ENCODE data around the gene SPEN.
"Not testable (repeated sequence)": the region's sequence is repeated elsewhere in the genome, so short reads cannot be mapped to it uniquely, and the experiment has no call there.

SPEN gene

GRCh38 chr1:15900662-15901279 lies 53.3 kb downstream of the SPEN start:
- H3K9me3 ChIP-seq (ENCODE audit: control insufficient read depth, insufficient read depth, low read length), result no peaks in the 10 kb centered on the region
- WGBS (ENCODE audit: insufficient coverage, insufficient read length), result no CpG with 5 or more reads among the region's 8 CpGs

GRCh38 chr1:15902882-15903281 lies 55.4 kb downstream of the SPEN start:
- Histone ChIP-seq H3K9me3 (ENCODE audit: control insufficient read depth, insufficient read depth, low read length) (no peaks in the 10 kb centered on the region), H3K36me3 (ENCODE audit: control insufficient read depth, insufficient read depth, low read length) (no peaks in the 10 kb centered on the region), H3K27me3 (ENCODE audit: control insufficient read depth, insufficient read depth, low read length) (no peaks in the 10 kb centered on the region), H3K4me3 (ENCODE audit: low read length) (no peak overlapping the region), H3K27ac (ENCODE audit: low read length) (no peak overlapping the region), H3K4me1 (ENCODE audit: control insufficient read depth, insufficient read depth, low read length) (no peaks in the 10 kb centered on the region; the same call in 1 of the 2 replicates)
- no CpG with 5 or more reads among the region's 3 CpGs for WGBS (ENCODE audit: insufficient coverage, insufficient read length)
- no peak for DNase-seq (ENCODE audit: low read depth, low spot score)

More at GRCh38 chr1:15900662-15901279, 53.3 kb downstream of the SPEN start:
- H3K27me3 ChIP-seq (ENCODE audit: control insufficient read depth, insufficient read depth, low read length), result no peaks in the 10 kb centered on the region
- H3K4me3 ChIP-seq (ENCODE audit: low read length), result no peak overlapping the region
- DNase-seq (ENCODE audit: low read depth, low spot score), result no peak
- no peaks in the 10 kb centered on the region; the same call in 1 of the 2 replicates for H3K4me1 ChIP-seq (ENCODE audit: control insufficient read depth, insufficient read depth, low read length)
- no peak overlapping the region for H3K27ac ChIP-seq (ENCODE audit: low read length)
- H3K36me3 ChIP-seq (ENCODE audit: control insufficient read depth, insufficient read depth, low read length), result no peaks in the 10 kb centered on the region

DNA sequence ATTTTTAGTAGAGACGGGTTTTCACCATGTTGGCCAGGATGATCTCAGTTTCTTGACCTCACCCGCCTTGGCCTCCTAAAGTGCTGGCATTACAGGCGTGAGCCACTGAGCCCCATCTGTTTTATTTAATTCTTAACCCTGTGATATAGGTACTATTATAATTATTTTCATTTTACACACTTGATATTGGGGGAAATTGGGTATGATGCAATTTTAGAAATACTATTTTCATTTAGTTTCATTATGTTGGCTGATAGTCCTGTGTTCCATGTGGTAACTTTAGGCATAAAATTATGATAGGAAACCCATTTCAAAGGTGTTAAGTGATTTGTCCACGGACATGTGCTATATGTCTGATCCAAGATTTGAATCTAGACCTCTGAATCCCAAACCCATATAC lies 61.1 kb downstream of the SPEN start:
- Histone ChIP-seq H3K27ac (ENCODE audit: low read length) (no peak overlapping the region), H3K4me3 (ENCODE audit: low read length) (no peak overlapping the region), H3K4me1 (ENCODE audit: control insufficient read depth, insufficient read depth, low read length) (no peaks in the 10 kb centered on the region; the same call in 1 of the 2 replicates), H3K36me3 (ENCODE audit: control insufficient read depth, insufficient read depth, low read length) (peaks cover 4% of the 10 kb centered on the region; the same call in 1 of the 2 replicates), H3K27me3 (ENCODE audit: control insufficient read depth, insufficient read depth, low read length) (no peaks in the 10 kb centered on the region), H3K9me3 (ENCODE audit: control insufficient read depth, insufficient read depth, low read length) (no peaks in the 10 kb centered on the region)
- DNase-seq (ENCODE audit: low read depth, low spot score), result no peak
- no CpG with 5 or more reads among the region's 4 CpGs for WGBS (ENCODE audit: insufficient coverage, insufficient read length)

- no peak overlapping the region for H3K4me3 ChIP-seq (ENCODE audit: low read length)
- H3K27ac ChIP-seq (ENCODE audit: low read length), result no peak overlapping the region
- no peak for DNase-seq (ENCODE audit: low read depth, low spot score)
- no peaks in the 10 kb centered on the region for H3K4me1 ChIP-seq (ENCODE audit: control insufficient read depth, insufficient read depth, low read length)
- no CpG with 5 or more reads among the region's 1 CpG for WGBS (ENCODE audit: insufficient coverage, insufficient read length)
- no peaks in the 10 kb centered on the region for H3K27me3 ChIP-seq (ENCODE audit: control insufficient read depth, insufficient read depth, low read length)
- H3K9me3 ChIP-seq (ENCODE audit: control insufficient read depth, insufficient read depth, low read length), result no peaks in the 10 kb centered on the region
- H3K36me3 ChIP-seq (ENCODE audit: control insufficient read depth, insufficient read depth, low read length), result peaks cover 4% of the 10 kb centered on the region; the same call in 1 of the 2 replicates
Measured at GRCh38 chr1:15911141-15911540, 63.6 kb downstream of the SPEN start.

- H3K36me3 ChIP-seq (ENCODE audit: control insufficient read depth, insufficient read depth, low read length), result peaks cover 4% of the 10 kb centered on the region; the same call in 1 of the 2 replicates
- no peaks in the 10 kb centered on the region for H3K27me3 ChIP-seq (ENCODE audit: control insufficient read depth, insufficient read depth, low read length)
- H3K27ac ChIP-seq (ENCODE audit: low read length), result no peak overlapping the region
- no peaks in the 10 kb centered on the region for H3K9me3 ChIP-seq (ENCODE audit: control insufficient read depth, insufficient read depth, low read length)
- no peaks in the 10 kb centered on the region for H3K4me1 ChIP-seq (ENCODE audit: control insufficient read depth, insufficient read depth, low read length)
- WGBS (ENCODE audit: insufficient coverage, insufficient read length), result no CpG with 5 or more reads among the region's 2 CpGs
- H3K4me3 ChIP-seq (ENCODE audit: low read length), result no peak overlapping the region
- no peak for DNase-seq (ENCODE audit: low read depth, low spot score)
Measured at GRCh38 chr1:15911927-15912326, 64.4 kb downstream of the SPEN start.

GRCh38 chr1:15913607-15914006 lies 66.1 kb downstream of the SPEN start:
- DNase-seq (ENCODE audit: low read depth, low spot score); H3K4me3 ChIP-seq (ENCODE audit: low read length); H3K4me1 ChIP-seq (ENCODE audit: control insufficient read depth, insufficient read depth, low read length); H3K36me3 ChIP-seq (ENCODE audit: control insufficient read depth, insufficient read depth, low read length); H3K27me3 ChIP-seq (ENCODE audit: control insufficient read depth, insufficient read depth, low read length); H3K27ac ChIP-seq (ENCODE audit: low read length); H3K9me3 ChIP-seq (ENCODE audit: control insufficient read depth, insufficient read depth, low read length): not testable (repeated sequence)
- no CpG with 5 or more reads among the region's 3 CpGs for WGBS (ENCODE audit: insufficient coverage, insufficient read length)

DNA sequence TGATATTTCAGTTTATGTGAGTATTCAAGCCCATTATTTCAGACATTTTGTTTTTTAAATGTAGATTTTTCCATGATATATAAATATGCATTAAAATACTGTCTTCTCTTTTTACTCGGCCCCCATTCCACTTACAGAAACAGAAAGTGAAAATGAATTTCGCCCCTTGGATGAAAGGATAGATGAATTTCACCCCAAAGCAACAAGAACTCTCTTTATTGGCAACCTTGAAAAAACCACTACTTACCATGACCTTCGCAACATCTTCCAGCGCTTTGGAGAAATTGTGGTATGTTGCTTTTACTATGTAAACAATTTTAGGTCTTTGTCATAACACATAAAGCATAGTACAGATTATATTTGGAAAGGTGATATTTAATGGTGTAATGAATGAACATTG lies 68.5 kb downstream of the SPEN start:
- Histone ChIP-seq H3K9me3 (ENCODE audit: control insufficient read depth, insufficient read depth, low read length) (no peaks in the 10 kb centered on the region), H3K27ac (ENCODE audit: low read length) (no peak overlapping the region), H3K4me3 (ENCODE audit: low read length) (no peak overlapping the region), H3K27me3 (ENCODE audit: control insufficient read depth, insufficient read depth, low read length) (no peaks in the 10 kb centered on the region), H3K36me3 (ENCODE audit: control insufficient read depth, insufficient read depth, low read length) (peaks cover 2% of the 10 kb centered on the region; the same call in 1 of the 2 replicates), H3K4me1 (ENCODE audit: control insufficient read depth, insufficient read depth, low read length) (no peaks in the 10 kb centered on the region)
- no peak for DNase-seq (ENCODE audit: low read depth, low spot score)
- WGBS (ENCODE audit: insufficient coverage, insufficient read length), result no CpG with 5 or more reads among the region's 4 CpGs

- no peaks in the 10 kb centered on the region; the same call in 1 of the 2 replicates for H3K36me3 ChIP-seq (ENCODE audit: control insufficient read depth, insufficient read depth, low read length)
- no peak overlapping the region for H3K27ac ChIP-seq (ENCODE audit: low read length)
- H3K9me3 ChIP-seq (ENCODE audit: control insufficient read depth, insufficient read depth, low read length), result no peaks in the 10 kb centered on the region
- no peaks in the 10 kb centered on the region for H3K4me1 ChIP-seq (ENCODE audit: control insufficient read depth, insufficient read depth, low read length)
- no peaks in the 10 kb centered on the region for H3K27me3 ChIP-seq (ENCODE audit: control insufficient read depth, insufficient read depth, low read length)
- WGBS (ENCODE audit: insufficient coverage, insufficient read length), result no CpG with 5 or more reads among the region's 4 CpGs
- no peak for DNase-seq (ENCODE audit: low read depth, low spot score)
- H3K4me3 ChIP-seq (ENCODE audit: low read length), result no peak overlapping the region
Measured at GRCh38 chr1:15916417-15916816, 68.9 kb downstream of the SPEN start.

DNA sequence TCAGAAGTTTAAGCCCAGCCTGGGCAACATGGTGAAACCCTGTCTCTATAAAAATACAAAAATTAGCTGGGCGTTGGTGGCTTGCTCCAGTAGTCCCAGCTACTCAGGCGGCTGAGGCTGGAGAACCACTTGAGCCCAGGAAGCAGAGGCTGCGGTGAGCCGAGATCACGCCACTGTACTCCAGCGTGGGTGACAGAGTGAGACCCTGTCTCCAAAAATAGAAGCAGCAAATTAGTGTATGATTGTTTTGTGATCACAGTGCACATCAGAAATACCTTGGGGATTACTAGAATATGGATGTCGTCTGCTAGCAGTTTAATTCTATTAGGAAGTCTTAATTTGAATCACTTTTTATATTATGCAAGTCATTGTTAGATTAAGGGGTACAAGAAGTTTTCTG lies 69.4 kb downstream of the SPEN start:
- H3K27me3 ChIP-seq (ENCODE audit: control insufficient read depth, insufficient read depth, low read length), result no peaks in the 10 kb centered on the region
- no peaks in the 10 kb centered on the region for H3K9me3 ChIP-seq (ENCODE audit: control insufficient read depth, insufficient read depth, low read length)
- no peak for DNase-seq (ENCODE audit: low read depth, low spot score)
- H3K4me3 ChIP-seq (ENCODE audit: low read length), result no peak overlapping the region
- no peaks in the 10 kb centered on the region for H3K4me1 ChIP-seq (ENCODE audit: control insufficient read depth, insufficient read depth, low read length)
- WGBS (ENCODE audit: insufficient coverage, insufficient read length), result no CpG with 5 or more reads among the region's 7 CpGs
- no peaks in the 10 kb centered on the region; the same call in 1 of the 2 replicates for H3K36me3 ChIP-seq (ENCODE audit: control insufficient read depth, insufficient read depth, low read length)
- no peak overlapping the region for H3K27ac ChIP-seq (ENCODE audit: low read length)

DNA sequence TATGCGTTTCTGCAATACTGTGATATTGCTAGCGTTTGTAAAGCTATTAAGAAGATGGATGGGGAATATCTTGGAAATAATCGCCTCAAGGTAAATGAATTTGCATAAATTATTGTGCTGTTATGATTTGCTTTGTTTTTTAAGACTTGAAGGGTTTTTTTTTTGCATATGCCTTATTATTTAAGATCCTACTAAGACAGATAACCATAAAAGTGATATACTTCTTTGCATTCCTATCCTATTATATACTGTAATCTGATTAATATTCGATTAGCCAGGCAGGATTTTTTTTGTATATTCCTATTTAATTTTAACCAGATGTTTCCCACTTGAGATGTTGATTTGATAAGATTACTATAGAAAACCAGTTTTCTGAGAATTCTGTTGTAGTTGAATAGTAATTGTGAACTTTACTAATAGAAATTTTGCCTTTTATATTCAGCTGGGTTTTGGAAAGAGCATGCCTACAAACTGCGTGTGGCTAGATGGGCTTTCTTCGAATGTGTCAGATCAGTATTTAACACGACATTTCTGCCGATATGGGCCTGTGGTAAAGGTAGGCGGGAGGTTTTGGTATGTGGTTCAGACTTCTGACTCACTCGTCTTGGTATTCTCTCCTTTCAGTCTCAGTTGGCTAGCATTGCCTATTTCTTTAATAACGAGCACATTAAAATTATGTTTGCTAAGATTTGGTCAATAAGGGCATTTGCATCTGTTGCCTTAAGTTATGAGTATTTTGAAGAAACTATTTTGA lies 71.6 kb downstream of the SPEN start:
- H3K36me3 ChIP-seq (ENCODE audit: control insufficient read depth, insufficient read depth, low read length), result no peaks in the 10 kb centered on the region; the same call in 1 of the 2 replicates
- no peaks in the 10 kb centered on the region for H3K4me1 ChIP-seq (ENCODE audit: control insufficient read depth, insufficient read depth, low read length)
- no peak overlapping the region for H3K27ac ChIP-seq (ENCODE audit: low read length)
- H3K9me3 ChIP-seq (ENCODE audit: control insufficient read depth, insufficient read depth, low read length), result no peaks in the 10 kb centered on the region
- WGBS (ENCODE audit: insufficient coverage, insufficient read length), result no CpG with 5 or more reads among the region's 11 CpGs
- H3K4me3 ChIP-seq (ENCODE audit: low read length), result no peak overlapping the region
- no peak for DNase-seq (ENCODE audit: low read depth, low spot score)
- no peaks in the 10 kb centered on the region for H3K27me3 ChIP-seq (ENCODE audit: control insufficient read depth, insufficient read depth, low read length)

Data from iPS DF 6.9 (cell line).